ENCODE results near the gene SAPCD2.

GRCh38 chr9:137082222-137082924 is 12.0 kb upstream of the SAPCD2 start:
- TF ChIP-seq YY1 (IDR thresholded peaks at IDR 0.05; ENCODE audit: insufficient read depth, insufficient read length) (no peak), ZNF274 (IDR thresholded peaks at IDR 0.05; ENCODE audit: low read depth, low read length) (no peak), SUZ12 (IDR thresholded peaks at IDR 0.05; ENCODE audit: extremely low read depth, insufficient read depth, insufficient read length) (no peak)

Measured in NT2/D1 (cell line).